RPMI8226 (cell line): ENCODE results near the gene CLTC.
"Not testable (repeated sequence)": the region's sequence is repeated elsewhere in the genome, so short reads cannot be mapped to it uniquely, and the experiment has no call there.

Experiments
- DNase-seq: peaks from one replicate; pipeline ENCODE4 v3.0.0-alpha.2; 2015

The CLTC gene

DNA sequence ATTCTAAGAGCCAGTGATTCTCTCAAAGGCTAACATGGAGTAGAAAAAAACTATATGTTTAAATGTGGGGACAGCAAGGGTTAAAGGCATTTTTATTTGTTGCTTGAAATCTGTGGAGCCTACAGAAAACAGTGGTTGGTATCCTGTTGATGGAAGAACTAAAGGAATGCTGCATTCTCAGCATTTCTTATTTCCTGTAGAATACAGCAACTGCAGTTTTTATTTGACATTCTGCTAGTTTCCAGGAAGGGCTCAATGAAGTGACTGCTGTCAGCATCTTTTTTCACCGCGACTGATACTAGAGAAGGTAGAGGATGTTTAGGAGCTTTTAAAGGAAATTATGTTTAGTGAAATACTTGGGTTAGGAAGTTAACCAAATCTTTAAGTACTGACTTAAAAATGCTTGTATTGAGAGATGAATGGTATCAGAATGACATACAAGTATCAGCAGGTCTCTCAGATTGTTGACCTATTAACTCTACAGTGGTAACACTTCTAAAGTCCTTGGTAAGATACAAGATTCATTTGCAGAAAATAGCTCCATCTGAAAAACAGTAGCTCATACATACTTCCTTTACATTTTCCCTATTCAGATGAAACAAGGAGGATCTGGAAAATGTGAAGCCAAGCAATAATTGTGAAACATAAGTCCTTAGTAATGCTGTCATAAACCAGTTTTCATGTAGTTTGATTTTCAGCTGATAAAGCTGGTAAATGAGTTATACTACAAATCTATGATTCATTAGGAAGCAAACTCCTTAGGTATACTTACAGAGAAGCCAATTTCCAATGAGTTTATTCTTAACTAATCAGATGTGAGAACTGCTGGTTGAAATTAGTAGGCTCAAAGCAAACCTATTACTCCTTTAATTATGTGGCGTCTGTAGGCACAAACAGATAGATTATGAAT lies 15.2 kb downstream of the CLTC start:
- peak; percentile 87 for DNase-seq

DNA sequence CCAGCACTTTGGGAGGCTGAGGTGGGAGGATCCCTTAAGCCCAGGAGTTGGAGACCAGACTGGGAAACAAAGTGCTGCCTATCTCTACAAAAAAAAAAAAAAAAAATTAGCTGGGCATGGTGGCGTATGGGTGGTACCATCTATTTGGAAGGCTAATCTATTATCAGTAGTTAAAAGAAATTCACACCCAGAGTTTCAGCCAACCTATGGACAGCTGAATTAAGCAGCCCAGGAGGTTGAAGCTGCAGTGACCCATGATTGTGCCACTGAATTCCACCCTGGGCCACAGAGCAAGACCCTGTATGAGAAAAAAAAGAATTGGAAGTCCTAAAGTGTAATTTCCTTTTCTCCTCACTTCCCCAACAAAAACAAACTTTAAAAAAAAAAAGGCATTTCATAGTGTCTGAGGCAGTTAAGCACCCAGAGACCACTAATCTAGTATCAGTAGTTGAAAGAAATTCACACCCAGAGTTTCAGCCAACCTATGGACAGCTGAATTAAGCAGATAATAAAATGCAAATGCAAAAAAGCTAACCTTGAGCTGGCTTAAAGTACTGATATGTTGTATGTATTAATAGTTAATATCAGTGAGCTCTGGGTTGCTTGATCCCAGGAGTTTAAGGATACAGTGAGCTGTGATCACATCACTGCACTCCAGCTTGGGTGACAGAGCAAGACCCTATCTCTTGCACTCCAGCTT lies 18.1 kb downstream of the CLTC start:
- no peak for DNase-seq

DNA sequence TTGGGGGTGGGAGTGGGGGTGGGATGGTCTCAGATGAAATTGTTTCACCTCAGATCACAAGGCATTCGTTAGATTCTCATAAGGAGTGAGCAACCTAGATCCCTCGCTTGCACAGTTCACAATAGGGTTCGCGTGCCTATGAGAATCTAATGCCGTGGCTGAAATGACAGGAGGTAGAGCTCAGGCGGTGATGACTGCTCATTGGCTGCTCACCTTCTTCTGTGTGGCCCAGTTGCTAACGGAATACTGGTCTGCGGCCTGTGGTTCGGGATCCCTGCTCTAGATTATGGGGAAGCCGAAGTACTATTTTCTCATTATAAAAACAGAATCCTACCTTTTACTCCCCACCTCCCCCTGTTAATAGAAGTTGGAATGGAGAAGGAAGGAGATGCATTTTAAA lies 18.9 kb downstream of the CLTC start:
- DNase-seq, result no peak

DNA sequence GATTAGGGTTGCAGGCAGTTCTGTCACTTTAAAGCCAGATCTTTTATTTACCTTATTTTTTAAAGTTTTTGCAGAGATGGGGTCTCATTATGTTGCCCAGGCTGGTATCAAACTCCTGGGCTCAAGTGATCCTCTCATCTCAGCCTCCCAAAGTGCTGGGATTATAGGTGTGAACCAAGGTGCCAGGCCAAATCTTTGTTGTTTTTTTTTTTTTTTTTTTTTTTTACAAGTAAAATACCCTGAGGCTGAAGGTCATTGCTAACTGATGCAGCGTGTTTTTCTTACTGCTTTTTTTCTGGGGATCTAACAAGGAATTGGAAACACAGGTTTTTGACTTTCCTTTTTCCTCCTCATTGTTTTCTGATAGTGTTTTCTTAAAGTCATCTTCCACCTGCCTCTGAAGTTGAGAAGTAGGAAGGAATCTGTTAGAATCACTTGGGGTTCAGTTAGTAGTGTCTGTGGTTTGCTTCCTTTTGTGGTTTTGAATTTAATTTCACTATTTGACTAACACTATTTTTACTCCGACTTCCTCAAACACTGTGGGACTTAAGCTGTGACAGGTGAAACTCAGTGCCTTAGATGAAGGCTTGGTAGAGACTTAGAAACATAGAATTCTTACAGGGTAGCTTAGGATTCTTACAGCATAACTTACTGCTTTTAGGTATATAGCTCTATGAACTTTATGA lies 22.2 kb downstream of the CLTC start:
- DNase-seq, result peak; percentile 65

DNA sequence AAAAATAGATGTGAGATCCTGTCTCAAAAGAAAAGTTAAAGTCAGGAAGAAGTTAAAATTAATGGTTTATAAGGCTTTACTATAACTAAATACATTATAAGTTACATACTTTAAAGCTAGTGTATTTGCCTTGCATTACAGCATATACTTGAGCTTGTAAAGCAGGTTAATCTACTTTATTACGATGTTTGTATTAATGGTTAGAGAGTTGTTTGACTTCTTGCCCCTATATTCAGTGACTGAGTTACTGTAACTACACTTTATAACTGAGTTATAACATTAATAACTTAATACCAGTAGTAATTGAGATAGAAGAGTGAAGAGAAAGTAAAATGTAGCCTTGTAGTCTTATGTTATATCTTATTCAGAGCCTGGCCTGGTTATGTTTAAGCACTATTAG lies 22.9 kb downstream of the CLTC start:
- no peak for DNase-seq

DNA sequence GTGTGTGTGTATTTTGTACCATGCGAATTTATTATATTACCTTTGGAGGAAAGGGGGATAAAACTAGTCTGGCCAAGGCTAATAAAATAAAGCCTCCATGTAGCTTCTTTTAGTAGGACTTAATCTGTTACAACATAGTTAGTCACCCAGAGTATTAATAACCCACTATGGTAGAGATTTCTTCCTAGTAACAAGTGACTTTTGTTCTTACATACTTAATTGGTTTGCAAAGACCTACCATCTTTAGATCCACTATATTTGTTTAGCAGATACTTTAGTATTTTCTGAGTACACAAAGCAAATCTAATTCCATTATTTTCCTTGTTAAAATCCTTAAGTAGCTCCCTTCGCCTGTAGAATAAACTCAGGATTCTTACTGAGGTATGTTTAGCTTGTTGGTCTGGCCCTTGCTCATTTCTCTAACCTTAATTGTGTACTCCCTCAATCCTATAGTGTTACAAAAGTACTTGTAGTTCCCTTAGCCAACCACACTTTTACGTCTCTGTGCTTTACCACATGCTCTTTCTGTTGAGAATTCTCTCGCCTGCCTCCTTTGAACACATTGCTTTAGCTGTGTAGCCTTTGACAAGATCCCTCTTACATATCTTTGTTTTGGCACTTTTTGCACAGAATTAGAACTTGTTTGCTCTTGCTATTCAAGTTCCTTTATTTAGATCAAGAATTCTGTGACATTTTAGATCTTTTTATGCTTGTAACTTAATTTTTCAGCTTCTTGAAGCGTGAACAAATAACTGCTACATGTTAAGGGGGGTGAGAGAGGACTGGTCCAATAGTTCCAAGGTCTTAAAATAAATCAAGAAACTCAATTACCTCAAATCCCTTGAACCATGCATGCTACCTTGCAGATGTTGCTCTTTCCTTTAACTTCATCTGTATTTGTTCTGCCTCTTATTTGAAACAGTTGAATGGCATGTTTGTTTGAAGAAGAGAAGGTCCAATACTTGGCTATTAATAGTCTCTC lies 23.8 kb downstream of the CLTC start:
- no peak for DNase-seq

DNA sequence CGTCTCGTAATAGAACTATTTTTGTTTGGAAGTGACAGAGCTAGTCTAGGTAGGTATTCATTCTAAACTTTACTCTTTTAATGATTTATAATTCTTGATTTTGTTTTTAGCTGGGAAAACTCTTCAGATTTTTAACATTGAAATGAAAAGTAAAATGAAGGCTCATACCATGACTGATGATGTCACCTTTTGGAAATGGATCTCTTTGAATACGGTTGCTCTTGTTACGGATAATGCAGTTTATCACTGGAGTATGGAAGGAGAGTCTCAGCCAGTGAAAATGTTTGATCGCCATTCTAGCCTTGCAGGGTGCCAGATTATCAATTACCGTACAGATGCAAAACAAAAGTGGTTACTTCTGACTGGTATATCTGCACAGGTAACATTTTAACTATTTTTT lies 27.6 kb downstream of the CLTC start:
- DNase-seq, result no peak

DNA sequence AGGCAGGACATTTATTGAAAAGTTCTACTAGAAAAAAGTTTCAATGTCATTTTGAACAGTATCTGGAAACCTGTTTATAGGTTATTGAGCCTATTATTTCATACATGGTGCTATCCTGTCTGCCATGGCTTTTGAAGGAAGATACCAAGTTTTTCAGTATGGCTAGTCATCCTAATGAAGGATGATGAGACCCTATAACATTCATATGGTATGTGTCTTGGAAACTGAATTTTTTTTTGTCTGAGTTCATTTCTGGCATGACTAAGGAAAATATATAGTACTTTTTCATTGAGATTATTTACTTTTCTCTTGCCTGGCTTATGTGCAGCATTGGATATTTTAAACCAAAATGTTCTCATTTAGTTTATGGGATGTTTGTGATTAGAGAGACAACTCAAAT lies 30.2 kb downstream of the CLTC start:
- no peak for DNase-seq

DNA sequence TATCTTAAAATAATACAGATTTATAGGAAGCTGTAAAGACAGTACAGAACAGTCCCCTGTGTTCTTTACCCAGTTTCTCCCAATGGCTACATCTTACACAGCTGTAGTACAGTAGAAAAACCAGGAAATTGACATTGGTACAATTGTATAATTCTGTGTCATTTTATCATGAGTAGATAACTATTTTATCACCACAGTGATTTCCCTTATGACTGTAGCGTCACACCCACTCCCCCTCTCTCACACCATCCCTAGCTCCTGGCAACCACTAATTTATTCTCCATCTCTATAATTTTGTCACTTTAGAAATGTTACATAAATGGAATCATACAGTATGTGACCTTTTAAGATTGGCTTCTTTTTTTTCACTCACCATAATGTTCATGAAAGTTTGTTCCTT lies 30.9 kb downstream of the CLTC start:
- DNase-seq, result no peak

DNA sequence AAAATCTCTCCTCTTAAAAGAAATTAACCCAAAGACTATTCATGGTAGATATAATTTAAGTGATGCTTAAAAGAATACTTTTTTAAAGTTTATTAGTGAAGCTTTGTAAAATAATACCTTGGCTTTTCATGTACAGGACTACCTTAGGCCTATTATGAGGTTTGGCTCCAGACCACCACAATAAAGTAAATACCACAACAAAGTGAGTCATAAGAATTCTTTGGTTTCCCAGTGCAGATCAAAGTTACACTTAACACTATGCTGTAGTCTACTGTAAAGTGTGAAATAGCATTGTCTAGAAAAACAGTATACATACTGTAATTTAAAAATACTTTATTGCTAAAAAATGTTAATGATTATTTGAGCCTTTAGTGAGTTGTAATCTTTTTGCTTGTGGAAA lies 31.7 kb downstream of the CLTC start:
- no peak for DNase-seq

DNA sequence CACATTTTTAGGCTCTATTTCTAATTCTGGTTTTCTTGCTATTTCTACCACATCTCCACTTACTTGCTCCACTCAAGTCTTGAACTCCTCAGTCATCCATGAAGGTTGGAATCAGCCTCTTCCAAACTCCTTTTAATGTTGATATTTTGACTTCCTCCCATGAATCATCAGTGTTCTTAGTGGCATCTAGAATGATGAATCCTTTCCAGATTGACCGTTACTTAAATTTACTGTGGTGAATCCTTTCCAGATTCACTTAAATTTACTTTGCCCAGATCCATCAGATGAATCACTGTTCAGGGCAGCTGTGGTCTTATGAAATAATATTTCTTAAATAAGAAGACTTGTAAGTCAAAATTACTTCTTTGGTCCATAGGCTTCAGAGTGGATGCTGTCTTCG lies 32.4 kb downstream of the CLTC start:
- no peak for DNase-seq

DNA sequence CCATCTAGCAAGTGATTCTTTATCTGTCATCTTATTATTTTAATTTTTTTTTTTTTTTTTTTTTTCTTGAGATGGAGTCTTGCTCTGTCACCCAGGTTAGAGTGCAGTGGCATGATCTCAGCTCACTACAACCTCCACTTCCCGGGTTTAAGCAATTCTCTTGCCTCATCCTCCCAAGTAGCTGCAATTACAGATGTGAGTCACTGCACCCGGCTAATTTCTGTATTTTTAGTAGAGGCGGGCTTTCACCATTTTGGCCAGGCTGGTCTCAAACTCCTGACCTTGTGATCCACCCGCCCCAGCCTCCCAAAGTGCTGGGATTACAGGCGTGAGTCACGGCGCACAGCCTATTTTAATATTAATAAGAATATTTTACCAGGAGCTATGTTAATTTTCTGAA lies 36.9 kb downstream of the CLTC start:
- DNase-seq, result not testable (repeated sequence)

DNA sequence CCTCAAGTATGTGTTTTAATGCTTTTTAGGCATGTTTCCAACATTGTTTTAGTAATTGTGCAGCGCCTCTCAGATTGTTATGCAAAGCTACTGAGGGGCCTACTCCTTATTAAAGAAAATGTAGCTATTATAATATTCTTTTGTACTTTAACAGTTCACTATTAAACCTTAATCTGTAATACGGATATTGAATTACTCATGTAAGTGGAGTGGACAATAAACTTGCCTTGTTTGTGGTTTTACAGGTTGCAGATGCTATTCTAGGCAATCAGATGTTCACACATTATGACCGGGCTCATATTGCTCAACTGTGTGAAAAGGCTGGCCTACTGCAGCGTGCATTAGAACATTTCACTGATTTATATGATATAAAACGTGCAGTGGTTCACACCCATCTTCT lies 46.5 kb downstream of the CLTC start:
- DNase-seq, result no peak

DNA sequence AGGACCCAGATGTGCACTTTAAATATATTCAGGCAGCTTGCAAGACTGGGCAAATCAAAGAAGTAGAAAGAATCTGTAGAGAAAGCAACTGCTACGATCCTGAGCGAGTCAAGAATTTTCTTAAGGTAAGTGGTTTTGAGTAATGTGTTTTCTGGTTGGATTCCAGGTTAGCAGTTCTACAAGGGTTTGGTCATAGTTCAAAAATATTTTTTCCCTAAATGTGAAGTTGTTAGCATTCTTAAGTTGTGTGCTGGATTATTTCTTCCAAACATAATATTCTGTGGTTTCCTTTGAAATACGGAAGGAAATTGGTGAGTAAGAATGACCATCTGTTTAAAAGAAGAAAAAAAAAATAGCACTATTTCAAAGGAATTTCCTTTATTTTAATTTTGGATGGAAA lies 49.1 kb downstream of the CLTC start:
- no peak for DNase-seq

DNA sequence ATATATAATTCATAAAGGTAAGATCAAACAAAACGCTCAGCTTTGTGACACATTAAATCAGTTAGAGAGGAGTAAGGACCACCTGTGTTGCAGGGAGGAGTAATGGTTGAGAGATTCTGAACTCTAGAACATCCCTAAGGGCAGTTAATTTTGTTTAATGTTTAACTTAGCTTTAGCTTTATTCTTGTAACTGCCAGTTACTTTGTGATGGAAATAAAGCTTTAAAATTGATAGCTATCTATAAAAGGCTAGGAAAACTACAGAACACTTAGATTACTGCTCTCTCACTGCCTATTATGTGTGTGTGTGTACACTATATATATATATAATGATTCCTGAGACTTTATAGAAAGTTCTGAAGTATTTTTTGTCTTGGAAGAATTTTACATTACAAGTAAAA lies 49.7 kb downstream of the CLTC start:
- no peak for DNase-seq

DNA sequence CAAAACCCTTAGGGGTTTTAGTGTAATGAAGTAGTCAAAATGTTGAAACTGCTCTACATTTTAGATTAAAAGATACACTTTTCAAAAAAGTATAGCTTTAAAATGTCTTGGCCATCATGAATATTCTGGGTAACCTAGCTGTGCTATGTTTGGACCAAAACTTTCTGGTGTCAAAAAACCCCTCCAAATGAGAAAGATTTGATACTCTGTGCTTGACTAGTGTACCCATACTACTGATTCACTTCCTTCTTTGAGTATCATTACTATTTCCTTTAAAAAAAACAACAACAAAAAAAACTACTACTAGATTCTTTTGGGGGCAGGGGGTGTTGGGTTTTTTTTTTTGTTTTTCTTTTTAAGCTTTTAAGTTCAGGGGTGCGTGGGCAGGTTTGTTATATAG lies 50.2 kb downstream of the CLTC start:
- no peak for DNase-seq

DNA sequence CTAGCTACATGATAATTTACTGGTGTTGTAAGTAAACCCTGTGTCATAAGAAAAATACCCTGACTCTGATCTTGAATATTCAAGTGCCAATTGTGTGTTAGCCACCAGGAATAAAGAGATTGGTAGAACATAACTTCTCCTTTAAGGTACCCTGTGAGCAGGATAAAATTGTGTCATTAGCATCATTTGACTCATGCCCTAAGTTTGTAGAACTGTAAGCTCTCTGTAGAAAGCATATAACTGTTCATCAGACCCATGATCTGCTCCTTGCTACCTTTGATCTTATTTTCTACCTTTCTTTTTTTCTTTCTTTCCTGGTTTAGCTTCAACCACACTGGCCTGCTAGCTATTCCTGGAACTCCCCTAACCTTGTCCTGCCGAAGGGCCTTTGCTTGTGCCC lies 51.7 kb downstream of the CLTC start:
- no peak for DNase-seq

DNA sequence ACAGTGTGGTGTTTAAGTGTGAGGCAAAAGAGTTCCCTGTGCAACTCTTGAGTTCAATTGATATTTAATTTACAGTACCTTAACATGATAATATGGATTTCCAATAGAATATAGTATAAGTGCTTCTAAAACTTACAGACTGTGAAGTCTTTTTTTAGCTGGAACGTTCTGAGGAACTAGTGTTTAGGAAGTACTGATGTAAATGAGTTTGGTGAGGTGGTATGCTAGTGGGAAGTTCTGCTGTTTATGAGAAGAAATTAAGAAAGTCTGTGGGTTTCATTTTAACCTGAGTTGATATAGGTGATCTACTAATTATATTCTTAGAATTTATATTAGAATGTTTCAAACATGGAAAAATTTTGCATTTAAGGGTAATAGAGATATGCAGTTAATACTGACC lies 55.5 kb downstream of the CLTC start:
- no peak for DNase-seq

DNA sequence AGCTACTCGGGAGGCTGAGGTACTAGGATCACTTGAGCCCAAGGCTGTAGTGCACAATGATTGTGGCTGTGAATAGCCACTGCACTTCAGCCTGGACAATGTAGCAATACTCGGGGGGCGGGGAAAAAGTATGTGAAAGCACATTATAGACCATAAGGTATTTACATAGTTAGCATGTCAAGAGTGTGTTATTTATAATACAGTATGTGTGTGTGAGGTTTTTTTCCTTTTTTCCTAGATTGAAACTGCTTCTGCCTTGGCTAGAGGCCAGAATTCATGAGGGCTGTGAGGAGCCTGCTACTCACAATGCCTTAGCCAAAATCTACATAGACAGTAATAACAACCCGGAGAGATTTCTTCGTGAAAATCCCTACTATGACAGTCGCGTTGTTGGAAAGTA lies 57.0 kb downstream of the CLTC start:
- no peak for DNase-seq

DNA sequence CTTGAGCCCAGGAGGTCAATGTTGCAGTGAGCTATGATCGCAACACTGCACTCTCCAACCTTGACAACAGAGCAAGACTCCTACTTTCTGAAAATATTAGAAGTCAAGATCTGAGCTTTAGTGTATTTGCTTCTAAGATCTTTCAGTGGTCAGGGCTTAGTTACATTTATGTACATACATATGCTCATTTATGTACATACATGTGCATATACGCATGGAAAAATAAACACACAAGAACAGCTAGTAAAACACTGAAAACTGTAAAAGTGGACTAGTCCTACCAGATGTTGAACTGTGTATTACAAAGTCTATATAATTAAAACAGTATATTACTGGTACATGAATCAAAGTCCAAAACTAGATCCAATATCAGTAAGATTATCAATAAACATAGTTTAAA lies 59.2 kb downstream of the CLTC start:
- DNase-seq, result no peak

DNA sequence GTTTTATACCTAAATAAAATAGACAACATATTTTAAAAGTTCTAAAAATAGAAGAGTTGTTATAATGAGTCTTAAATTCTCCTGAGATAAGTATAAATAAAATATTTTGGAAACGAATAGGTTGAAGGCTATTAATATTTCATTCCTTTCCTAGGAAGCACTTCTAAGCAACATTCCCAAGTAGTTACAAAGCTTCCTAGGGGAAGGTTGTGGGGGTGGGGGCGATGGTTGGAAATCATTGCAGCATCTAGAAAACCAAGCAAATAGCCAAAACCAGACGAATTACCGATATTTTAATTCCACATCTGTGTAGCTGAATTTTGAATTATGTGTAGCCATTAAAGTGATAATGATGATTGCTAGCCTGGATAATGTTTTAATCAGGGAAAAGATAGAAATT lies 60.6 kb downstream of the CLTC start:
- no peak for DNase-seq

DNA sequence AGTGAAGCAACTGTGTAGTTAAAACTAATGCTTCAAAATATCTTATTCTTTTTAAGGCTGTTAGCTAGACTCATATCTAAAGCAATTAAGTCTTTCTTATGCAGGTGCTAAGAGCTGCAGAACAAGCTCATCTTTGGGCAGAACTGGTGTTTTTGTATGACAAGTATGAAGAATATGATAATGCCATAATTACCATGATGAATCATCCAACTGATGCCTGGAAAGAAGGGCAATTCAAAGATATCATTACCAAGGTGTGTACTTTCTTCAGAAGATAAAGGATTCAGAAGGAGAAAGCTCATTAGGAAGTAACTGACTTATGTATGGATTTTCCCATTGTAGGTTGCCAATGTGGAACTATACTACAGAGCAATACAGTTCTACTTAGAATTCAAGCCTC lies 63.6 kb downstream of the CLTC start:
- no peak for DNase-seq

DNA sequence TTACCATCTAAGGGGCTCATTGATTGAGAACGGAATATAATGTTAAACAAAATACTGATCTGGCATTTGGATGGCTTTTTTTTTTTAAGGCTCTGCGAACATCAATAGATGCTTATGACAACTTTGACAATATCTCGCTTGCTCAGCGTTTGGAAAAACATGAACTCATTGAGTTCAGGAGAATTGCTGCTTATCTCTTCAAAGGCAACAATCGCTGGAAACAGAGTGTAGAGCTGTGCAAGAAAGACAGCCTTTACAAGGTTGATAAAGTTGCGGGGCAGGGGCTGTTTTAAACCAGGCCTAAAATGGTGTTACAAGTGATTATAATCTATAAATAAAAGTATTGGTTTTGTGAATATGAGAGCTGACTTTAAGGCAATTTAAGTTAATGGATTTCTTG lies 65.3 kb downstream of the CLTC start:
- no peak for DNase-seq
